SK-N-SH (cell line): ENCODE results near the gene THEM4. TPM values are rescaled to one million over a fixed set of nuclear protein-coding genes. Genes with fewer than 3 reads are reported as not detected.
A peak's percentile ranks its signal among the peaks of the same experiment; 100 is the strongest.

Experiments
- CTCF ChIA-PET: fragments of 300-600, 350-600 bp; formaldehyde crosslinking; extraction: SDS; loops from one replicate; lab custom pipeline; 2021; lab: Yijun Ruan, JAX
- POLR2A ChIA-PET: fragments of 350-600 bp; sonication (Branson Sonifier 250); formaldehyde crosslinking; extraction: SDS; loops from one replicate; lab custom pipeline; 2020; ENCODE audit warnings: antibody characterized with exemption, inconsistent platforms; lab: Yijun Ruan, JAX
- DNase-seq: peaks from one replicate; pipeline ENCODE4 v3.0.0; 2012
- H2AFZ ChIP-seq: fragments of 200-600 bp; sonication (generic); 2 replicates; pipeline ENCODE4 v1.8.1; 2016; ENCODE audit warnings: antibody characterized with exemption, mild to moderate bottlenecking, low read depth
- H3F3A ChIP-seq: fragments of 200-600 bp; sonication (generic); replicated peaks from 2 replicates; pipeline ENCODE3; 2016; ENCODE audit warnings: antibody characterized with exemption, mild to moderate bottlenecking; ENCODE audit not compliant: insufficient read depth
- H3K27ac ChIP-seq, 2 experiments: fragments of 200-500 bp in 1 of 2; fragments of 200-600 bp in 1 of 2; sonication (Bioruptor generic) in 1 of 2; sonication (generic), shearing (Covaris generic) in 1 of 2; 2 replicates each; pipeline versions ENCODE4 v1.5.1 to v1.6.1; 2014 to 2016; ENCODE audit warnings: low read depth in 2 of 2, inconsistent platforms in 1 of 2, low read length in 1 of 2, mild to moderate bottlenecking in 1 of 2, mixed read lengths in 1 of 2
- H3K27me3 ChIP-seq: fragments of 200-600 bp; sonication (generic), shearing (Covaris generic); 2 replicates; pipeline ENCODE4 v1.6.1; 2016; ENCODE audit warnings: mixed run types; ENCODE audit not compliant: insufficient read depth
- H3K36me3 ChIP-seq, 2 experiments: fragments of 200-500 bp in 1 of 2; fragments of 200-600 bp in 1 of 2; sonication (Bioruptor generic) in 1 of 2; sonication (generic) in 1 of 2; replicated peaks in 1 of 2; 2 replicates each; pipeline versions ENCODE3 to v1.5.1; 2014 to 2016; ENCODE audit warnings: low read length in 1 of 2, mild to moderate bottlenecking in 1 of 2; ENCODE audit not compliant: insufficient read depth in 2 of 2, control insufficient read depth in 1 of 2
- H3K4me1 ChIP-seq, 2 experiments: fragments of 200-500 bp in 1 of 2; fragments of 200-600 bp in 1 of 2; sonication (Bioruptor generic) in 1 of 2; sonication (generic), shearing (Covaris generic) in 1 of 2; 2 replicates each; pipeline versions ENCODE4 v1.5.1 to v1.6.1; 2014 to 2016; ENCODE audit warnings: low read depth in 1 of 2, low read length in 1 of 2, mixed run types in 1 of 2; ENCODE audit not compliant: insufficient read depth in 2 of 2, control insufficient read depth in 1 of 2
- H3K4me2 ChIP-seq: fragments of 200-600 bp; sonication (generic), shearing (Covaris generic); 2 replicates; pipeline ENCODE4 v1.6.1; 2017; ENCODE audit warnings: mixed run types
- H3K4me3 ChIP-seq, 2 experiments: fragments of 200-500 bp in 1 of 2; fragments of 200-600 bp in 1 of 2; sonication (Bioruptor generic) in 1 of 2; sonication (generic), shearing (Covaris generic) in 1 of 2; 2 replicates each; pipeline versions ENCODE4 v1.5.1 to v1.8.1; 2014 to 2016; ENCODE audit warnings: low read depth in 2 of 2, inconsistent platforms in 1 of 2, low read length in 1 of 2, mild to moderate bottlenecking in 1 of 2, mixed read lengths in 1 of 2, moderate library complexity in 1 of 2
- H3K79me2 ChIP-seq: fragments of 200-600 bp; sonication (generic); 2 replicates; pipeline ENCODE4 v1.8.1; 2017; ENCODE audit warnings: mild to moderate bottlenecking; ENCODE audit not compliant: insufficient read depth
- H3K9ac ChIP-seq: fragments of 200-600 bp; sonication (generic); 2 replicates; pipeline ENCODE4 v1.6.1; 2017; ENCODE audit warnings: mixed run types
- H3K9me2 ChIP-seq: fragments of 200-600 bp; sonication (generic); 2 replicates; pipeline ENCODE4 v1.6.1; 2017; ENCODE audit warnings: mixed run types
- H3K9me3 ChIP-seq: fragments of 200-600 bp; sonication (generic); 2 replicates; pipeline ENCODE4 v1.6.1; 2017; ENCODE audit warnings: mixed run types, mild to moderate bottlenecking, moderate library complexity
- H4K20me1 ChIP-seq: fragments of 200-600 bp; sonication (generic); 2 replicates; pipeline ENCODE4 v1.6.1; 2017; ENCODE audit warnings: mild to moderate bottlenecking, mixed run types; ENCODE audit not compliant: insufficient read depth
- CHD2 ChIP-seq: fragments of 150-350 bp; IDR thresholded peaks from 2 replicates; pipeline ENCODE4 v1.6.1; 2018; ENCODE audit warnings: low read length; ENCODE audit not compliant: partially characterized antibody
- CTCF ChIP-seq: fragments of 200-600 bp; sonication (generic); IDR thresholded peaks from 2 replicates; pipeline ENCODE4 v1.6.1; 2017; ENCODE audit warnings: antibody characterized with exemption, mild to moderate bottlenecking, moderate library complexity
- EZH2phosphoT487 ChIP-seq: fragments of 200-600 bp; sonication (generic); IDR thresholded peaks from 2 replicates; pipeline ENCODE4 v1.6.1; 2017; ENCODE audit warnings: low read depth, mixed run types, mild to moderate bottlenecking, antibody characterized with exemption, moderate library complexity, borderline replicate concordance
- FOXJ3 ChIP-seq: sonication (generic); formaldehyde crosslinking; IDR thresholded peaks from 2 replicates; pipeline ENCODE4 v1.5.1; 2020; ENCODE audit warnings: mild to moderate bottlenecking, missing genetic modification reagents
- FOXM1 ChIP-seq: IDR thresholded peaks from 2 replicates; pipeline ENCODE4 v1.4.0; 2012; ENCODE audit warnings: low read depth, mild to moderate bottlenecking
- JUND ChIP-seq: IDR thresholded peaks from 2 replicates; pipeline ENCODE4 v1.4.0; 2012
- MAX ChIP-seq: IDR thresholded peaks from 2 replicates; pipeline ENCODE4 v1.4.0; 2012; ENCODE audit warnings: low read depth
- MEF2A ChIP-seq: IDR thresholded peaks from 2 replicates; pipeline ENCODE4 v1.4.0; 2012; ENCODE audit warnings: low read depth, borderline replicate concordance
- MXI1 ChIP-seq: IDR thresholded peaks from 2 replicates; pipeline ENCODE4 v1.6.1; 2012; ENCODE audit warnings: mild to moderate bottlenecking, low read depth, low read length, improper control_type of control experiment
- NFIC ChIP-seq: IDR thresholded peaks from 2 replicates; pipeline ENCODE4 v1.4.0; 2012; ENCODE audit warnings: borderline replicate concordance
- NRF1 ChIP-seq: IDR thresholded peaks from 2 replicates; pipeline ENCODE4 v1.6.1; 2012; ENCODE audit warnings: low read depth, mild to moderate bottlenecking, low read length
- POLR2AphosphoS5 ChIP-seq: IDR thresholded peaks from 2 replicates; pipeline ENCODE4 v1.6.1; 2012; ENCODE audit warnings: low read depth, low read length
- RAD21 ChIP-seq: IDR thresholded peaks from 2 replicates; pipeline ENCODE4 v1.6.1; 2012; ENCODE audit warnings: mild to moderate bottlenecking, low read length
- SIN3A ChIP-seq: IDR thresholded peaks from 2 replicates; pipeline ENCODE4 v1.6.1; 2012; ENCODE audit warnings: low read depth, mild to moderate bottlenecking, low read length, moderate library complexity, borderline replicate concordance
- TAF1 ChIP-seq: IDR thresholded peaks from 2 replicates; pipeline ENCODE4 v1.6.1; 2012; ENCODE audit warnings: low read depth, mild to moderate bottlenecking, low read length, moderate library complexity, borderline replicate concordance
- TEAD4 ChIP-seq: IDR thresholded peaks from 2 replicates; pipeline ENCODE4 v1.4.0; 2012; ENCODE audit warnings: mild to moderate bottlenecking, borderline replicate concordance; ENCODE audit not compliant: insufficient read depth
- USF2 ChIP-seq: fragments of 150-350 bp; IDR thresholded peaks from 2 replicates; pipeline ENCODE4 v1.6.1; 2017; ENCODE audit warnings: antibody characterized with exemption, low read length, low read depth, borderline replicate concordance
- YY1 ChIP-seq: IDR thresholded peaks from 2 replicates; pipeline ENCODE4 v1.4.0; 2012; ENCODE audit warnings: low read depth, mild to moderate bottlenecking
- WGBS: methylation state at CpG from one replicate; pipeline ENCODE4 v1.1.6; 2017; ENCODE audit warnings: low lambda C conversion rate; 5-methylcytosine and 5-hydroxymethylcytosine counted together
- polyA plus RNA-seq, 3 experiments: library from polyadenylated mRNA; depleted of rRNA; stranded (reverse); fragments of >200 nt; gene quantifications; 2 replicates each; pipeline ENCODE4 v1.2.3, GENCODE V29; 2012

THEM4 gene
- polyA plus RNA-seq, 1 of the 3 experiments (the other 2 are of a cell fraction): 10.1 TPM

GRCh38 chr1:151882466-151882865, 26.8 kb downstream of the THEM4 start:
- no peaks in the 10 kb centered on the region for H4K20me1 ChIP-seq
- ChIA-PET POLR2A (no interaction called here), CTCF (interaction anchor here (1.2 to 2.2 kb wide), 4 partner anchors 8 to 121 kb away, joined by 4 to 7 read pairs (median 5); no protein-coding TSS in a partner anchor)
- WGBS: 88% methylated on average over 2 of the region's 2 CpGs
- H3K9me3 ChIP-seq: no peaks in the 10 kb centered on the region
- TF ChIP-seq YY1 (no peak), NRF1 (no peak), FOXM1 (no peak), POLR2AphosphoS5 (no peak), CHD2 (no peak), EZH2phosphoT487 (no peak), USF2 (no peak), JUND (no peak), MXI1 (no peak), TEAD4 (no peak), MEF2A (no peak), FOXJ3 (CRISPR knock-in tag) (no peak)
- no peak overlapping the region for H3K4me2 ChIP-seq
- no peak overlapping the region for H3K4me3 ChIP-seq
- H3K36me3 ChIP-seq: peaks cover 4 to 5% of the 10 kb centered on the region in 2 experiments
- H3K9ac ChIP-seq: no peak overlapping the region
- no peaks in the 10 kb centered on the region for H3F3A ChIP-seq
- no peak overlapping the region for H3K27ac ChIP-seq
- no peak overlapping the region for H2AFZ ChIP-seq
- no peaks in the 10 kb centered on the region for H3K9me2 ChIP-seq
- no peak for DNase-seq
- no peaks in the 10 kb centered on the region for H3K4me1 ChIP-seq
- H3K27me3 ChIP-seq: no peaks in the 10 kb centered on the region
- H3K79me2 ChIP-seq: no peaks in the 10 kb centered on the region

GRCh38 chr1:151881479-151881878, 27.8 kb downstream of the THEM4 start:
- Histone ChIP-seq H4K20me1 (no peaks in the 10 kb centered on the region), H3K4me2 (no peak overlapping the region), H3K4me3 (no peak overlapping the region), H3K79me2 (no peaks in the 10 kb centered on the region), H3F3A (no peaks in the 10 kb centered on the region), H3K4me1 (no peaks in the 10 kb centered on the region), H3K9ac (no peak overlapping the region), H3K27ac (no peak overlapping the region), H3K27me3 (no peaks in the 10 kb centered on the region), H3K9me3 (no peaks in the 10 kb centered on the region), H2AFZ (no peak overlapping the region), H3K36me3 (peaks cover 4% of the 10 kb centered on the region in 2 experiments), H3K9me2 (no peaks in the 10 kb centered on the region)
- ChIA-PET POLR2A (no interaction called here), CTCF (interaction anchor here (0.8 to 2.2 kb wide), 9 partner anchors 9 to 165 kb away, joined by 3 to 7 read pairs (median 4); partner anchors contain the start of gene CELF3)
- WGBS: 50% methylated on average over 2 of the region's 2 CpGs
- no peak for DNase-seq
- peak; percentile 52 for TF ChIP-seq RAD21
- no peak for TF ChIP-seq USF2
- no peak for TF ChIP-seq MAX
- no peak for TF ChIP-seq SIN3A
- no peak for TF ChIP-seq TAF1
- no peak for TF ChIP-seq POLR2AphosphoS5
- no peak for TF ChIP-seq NFIC
- TF ChIP-seq CTCF: no peak
